GM12864 (cell line): ENCODE measurements around the gene MED9.

ENCODE experiments used
- DNase-seq: peaks from one replicate; pipeline ENCODE4 v3.0.0-alpha.2; 2011; ENCODE audit warnings: low read depth
- H3K4me3 ChIP-seq: 2 replicates; pipeline ENCODE4 v1.5.1; 2011; ENCODE audit warnings: mild to moderate bottlenecking, low read depth, low read length, control low read depth
- TF ChIP-seq, protein P1 (sequence below): IDR thresholded peaks from 2 replicates; pipeline ENCODE4 v1.5.1; 2011; ENCODE audit warnings: low read depth, mild to moderate bottlenecking, moderate library complexity, low read length, control low read depth, inconsistent platforms; ENCODE audit errors: missing control alignments

The MED9 gene

DNA sequence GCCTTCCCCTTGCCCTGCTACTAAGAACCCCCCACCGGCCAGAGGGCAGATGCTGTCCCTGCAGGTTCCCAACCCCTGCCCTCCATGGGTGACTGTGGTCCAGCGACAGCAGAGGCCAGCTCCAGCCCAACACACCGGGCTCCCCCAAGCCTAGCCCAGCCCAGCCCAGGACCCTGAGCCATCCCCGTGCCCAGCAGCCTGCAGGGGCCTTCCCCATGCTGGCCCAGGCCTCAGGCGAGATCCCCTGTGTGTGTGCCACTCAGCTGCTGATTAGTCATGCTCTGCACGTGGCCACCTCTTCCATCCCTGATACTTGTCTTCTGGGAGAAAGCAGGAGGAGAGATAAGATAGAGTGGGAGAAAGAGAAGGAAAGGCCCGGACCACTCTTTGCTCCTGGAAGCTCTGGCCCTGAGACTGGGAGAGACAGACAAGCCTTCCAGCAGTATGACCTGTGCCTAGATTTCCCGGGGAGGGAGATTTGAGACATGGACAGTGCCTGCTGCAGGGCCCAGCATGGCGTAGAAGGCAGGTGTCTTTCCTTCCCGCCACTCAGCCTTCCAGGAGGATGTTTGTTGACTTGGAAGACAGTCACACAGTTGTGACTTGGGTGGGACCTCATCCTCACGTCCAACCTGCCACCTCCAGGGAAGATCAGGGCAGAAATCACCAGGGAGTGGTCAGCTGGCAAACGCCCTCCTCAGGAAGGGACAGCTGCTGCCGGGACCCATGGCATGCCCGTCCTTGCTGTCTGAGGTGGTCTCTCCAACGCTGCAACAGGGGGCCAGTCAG is 60.7 kb downstream of the MED9 start:
- no peak for DNase-seq
- TF ChIP-seq, protein P1, sequence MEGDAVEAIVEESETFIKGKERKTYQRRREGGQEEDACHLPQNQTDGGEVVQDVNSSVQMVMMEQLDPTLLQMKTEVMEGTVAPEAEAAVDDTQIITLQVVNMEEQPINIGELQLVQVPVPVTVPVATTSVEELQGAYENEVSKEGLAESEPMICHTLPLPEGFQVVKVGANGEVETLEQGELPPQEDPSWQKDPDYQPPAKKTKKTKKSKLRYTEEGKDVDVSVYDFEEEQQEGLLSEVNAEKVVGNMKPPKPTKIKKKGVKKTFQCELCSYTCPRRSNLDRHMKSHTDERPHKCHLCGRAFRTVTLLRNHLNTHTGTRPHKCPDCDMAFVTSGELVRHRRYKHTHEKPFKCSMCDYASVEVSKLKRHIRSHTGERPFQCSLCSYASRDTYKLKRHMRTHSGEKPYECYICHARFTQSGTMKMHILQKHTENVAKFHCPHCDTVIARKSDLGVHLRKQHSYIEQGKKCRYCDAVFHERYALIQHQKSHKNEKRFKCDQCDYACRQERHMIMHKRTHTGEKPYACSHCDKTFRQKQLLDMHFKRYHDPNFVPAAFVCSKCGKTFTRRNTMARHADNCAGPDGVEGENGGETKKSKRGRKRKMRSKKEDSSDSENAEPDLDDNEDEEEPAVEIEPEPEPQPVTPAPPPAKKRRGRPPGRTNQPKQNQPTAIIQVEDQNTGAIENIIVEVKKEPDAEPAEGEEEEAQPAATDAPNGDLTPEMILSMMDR: no peak
- H3K4me3 ChIP-seq: no peak overlapping the region

DNA sequence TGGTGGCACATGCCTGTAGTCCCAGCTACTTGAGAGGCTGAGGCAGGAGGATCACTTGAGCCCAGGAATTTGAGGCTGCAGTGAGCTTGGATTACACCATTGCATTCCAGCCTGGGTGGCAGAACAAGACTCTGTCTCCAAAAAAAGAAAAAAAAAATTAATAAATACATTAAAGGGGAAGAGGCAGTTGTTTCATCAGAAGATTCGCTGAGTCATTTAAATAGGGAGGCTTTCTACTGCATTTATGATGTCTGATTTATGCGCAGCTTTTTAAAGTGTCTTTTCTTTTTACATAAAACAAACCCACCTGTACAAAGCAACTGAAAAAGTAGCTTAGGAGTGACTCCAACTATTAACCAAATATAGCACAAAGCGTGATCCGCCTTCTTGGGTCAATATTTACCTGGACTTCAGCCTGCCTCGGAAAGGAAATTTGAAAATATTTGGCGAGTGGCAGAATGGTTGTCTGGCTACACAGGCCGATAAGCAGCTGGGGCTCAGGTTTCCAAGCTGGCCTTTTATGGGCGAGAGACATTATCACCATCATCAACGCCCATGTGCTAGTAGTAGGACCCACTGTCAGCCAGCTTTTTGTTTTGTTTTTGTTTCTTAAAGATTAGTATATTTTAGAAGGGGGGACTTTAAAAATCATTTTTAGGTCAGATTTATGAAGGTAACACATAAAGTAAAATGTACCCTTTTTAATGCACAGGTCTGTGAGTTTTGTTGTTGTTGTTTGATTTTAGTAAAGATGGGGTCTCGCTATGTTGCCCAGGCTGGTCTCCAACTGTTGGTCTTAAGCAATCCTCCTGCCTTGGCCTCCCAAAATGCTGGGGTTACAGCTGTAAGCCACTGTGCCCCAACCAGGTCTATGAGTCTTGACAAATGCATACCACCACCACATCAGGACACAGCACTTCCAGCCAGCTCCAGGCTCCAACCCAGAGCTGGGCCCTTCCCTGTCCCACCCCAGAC is 61.9 kb downstream of the MED9 start:
- TF ChIP-seq, protein P1: no peak
- no peak overlapping the region for H3K4me3 ChIP-seq
- DNase-seq: no peak

DNA sequence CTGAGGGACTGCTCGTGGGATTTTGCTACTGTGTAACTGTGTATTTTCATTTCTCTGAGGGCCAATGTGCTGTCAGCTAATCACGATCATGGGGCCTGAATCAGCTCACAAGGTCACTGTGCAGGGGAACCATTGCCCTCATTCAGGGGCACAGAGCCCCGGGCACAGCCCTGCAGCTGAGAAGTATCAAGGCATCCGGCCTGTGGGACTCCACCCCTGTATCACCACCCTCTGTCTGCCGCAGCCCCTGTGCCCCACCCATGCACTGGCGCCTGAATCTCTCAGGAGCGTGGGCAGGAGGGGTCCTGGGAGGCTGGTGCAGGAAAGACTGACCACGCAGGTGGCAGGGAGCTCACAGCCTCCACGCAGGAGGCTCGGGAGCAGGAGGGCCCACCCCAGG is 62.8 kb downstream of the MED9 start:
- TF ChIP-seq, protein P1: no peak
- H3K4me3 ChIP-seq: no peak overlapping the region
- DNase-seq: no peak

DNA sequence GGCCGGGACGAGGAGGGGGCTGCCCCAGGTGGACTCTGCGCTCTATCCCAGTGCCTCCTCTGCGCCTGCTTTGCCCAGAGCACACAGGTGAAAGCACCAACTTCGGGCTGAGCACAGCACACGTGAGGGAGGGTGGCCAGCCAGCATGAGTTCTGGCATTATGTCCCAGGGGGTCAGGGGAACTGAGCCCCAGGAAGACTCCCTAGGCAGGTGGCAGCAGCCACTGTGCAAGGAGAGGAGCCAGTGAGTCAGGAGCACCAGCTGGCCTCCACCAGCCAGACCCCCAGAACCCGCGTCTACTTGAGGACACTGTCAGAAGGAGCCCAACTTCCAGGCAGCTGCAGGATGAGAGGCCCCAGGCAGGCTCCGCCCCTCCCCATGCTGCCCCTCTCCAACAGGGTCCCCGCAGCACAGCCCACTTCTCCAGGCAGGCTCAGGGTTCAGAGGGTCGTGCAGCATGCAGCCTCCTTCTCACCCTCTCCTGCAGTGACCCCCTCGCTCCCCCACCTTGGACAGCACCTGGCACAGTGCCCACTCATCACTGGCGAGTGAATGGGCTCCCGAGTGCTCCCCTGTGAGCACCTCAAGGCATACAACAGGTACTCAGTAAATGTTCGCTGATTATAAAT is 63.6 kb downstream of the MED9 start:
- TF ChIP-seq, protein P1: no peak
- no peak overlapping the region for H3K4me3 ChIP-seq
- no peak for DNase-seq

DNA sequence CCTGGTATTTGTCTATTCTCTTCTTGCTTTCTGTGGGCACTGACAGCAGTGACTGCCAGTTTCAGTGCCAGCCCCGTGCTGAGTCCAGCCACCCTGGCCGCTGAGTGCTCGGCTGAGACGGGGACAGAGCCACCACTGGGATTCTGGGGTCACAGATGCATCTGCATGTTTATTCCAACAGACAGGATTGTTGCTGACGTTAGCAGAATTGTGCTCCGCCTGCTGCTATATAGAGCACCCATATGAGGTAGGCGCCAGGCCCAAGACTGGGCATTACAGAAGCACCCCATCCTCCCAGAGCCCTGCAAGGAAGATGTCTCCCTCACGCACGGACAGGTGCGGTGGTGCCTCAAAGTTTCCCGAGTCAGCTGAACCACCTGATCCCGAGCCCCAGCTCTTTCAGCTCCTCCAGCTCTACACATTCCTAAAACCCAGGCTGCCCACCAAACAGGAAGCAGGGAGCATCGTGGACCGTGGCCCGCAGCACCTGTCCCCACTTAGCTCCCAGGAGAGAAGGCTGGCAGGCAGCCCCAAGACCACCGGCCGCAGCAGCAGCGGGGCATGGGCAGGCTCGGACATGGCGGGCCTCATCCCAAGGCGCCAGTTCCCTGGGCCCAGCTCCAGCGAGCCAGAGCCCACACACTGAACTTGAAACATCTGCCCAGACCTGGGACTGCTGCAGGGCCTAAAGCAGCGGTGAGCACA is 64.3 kb downstream of the MED9 start:
- H3K4me3 ChIP-seq: no peak overlapping the region
- no peak for DNase-seq
- TF ChIP-seq, protein P1: no peak

DNA sequence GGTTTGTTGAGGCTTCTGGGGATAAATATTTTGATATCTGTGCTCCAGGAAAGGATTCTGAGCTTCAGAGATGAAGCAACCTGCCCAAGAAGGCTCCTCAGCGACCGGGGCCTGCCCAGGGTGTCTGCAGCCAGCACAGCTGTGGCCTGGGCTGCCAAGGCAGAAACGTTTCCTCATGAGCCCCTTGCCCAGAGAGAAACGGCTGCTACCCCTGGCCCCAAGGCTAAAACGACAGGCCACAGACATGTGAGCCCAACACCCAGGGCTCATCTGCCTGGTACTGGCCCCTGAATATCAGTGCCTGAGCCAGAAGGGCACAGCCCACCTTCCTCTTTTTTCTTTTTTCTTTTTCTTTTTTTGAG is 64.8 kb downstream of the MED9 start:
- TF ChIP-seq, protein P1: no peak
- no peak overlapping the region for H3K4me3 ChIP-seq
- DNase-seq: no peak
